ENCODE results near the gene LEKR1. TPM values are rescaled to one million over a fixed set of nuclear protein-coding genes. Genes with fewer than 3 reads are reported as not detected.
"Not testable (repeated sequence)": the region's sequence is repeated elsewhere in the genome, so short reads cannot be mapped to it uniquely, and the experiment has no call there.

Gene LEKR1
- total RNA-seq, 8 experiments from 2014 or later = 0.05 to 3.2 (median 1.2) TPM

GRCh38 chr3:156910022-156910421, 83.9 kb downstream of the LEKR1 start:
- Histone ChIP-seq H3K4me1 (replicated peaks in 1 of 2) (no peaks in the 10 kb centered on the region), H3K4me3 (no peak overlapping the region), H3K27ac (no peak overlapping the region)
- no peak for ATAC-seq (replicated peaks in 6 of 8)
- in situ Hi-C loops (cut with MboI; ENCODE audit: low pct_unique_long_range_greater_than_20kb in 2 of 9, low sequenced_read_pairs in 9 of 9, unreplicated experiment in 9 of 9) = no loop called here
- 17 to 94% (median 78%) methylated on average over 1 to 3 of the region's 3 CpGs; no CpG with 5 or more reads in 3 of the 10 experiments for WGBS, 10 experiments

- ATAC-seq (replicated peaks in 6 of 8); H3K4me3 ChIP-seq; in situ Hi-C loops (cut with MboI; ENCODE audit: low pct_unique_long_range_greater_than_20kb in 2 of 9, low sequenced_read_pairs in 9 of 9, unreplicated experiment in 9 of 9); H3K27ac ChIP-seq; H3K4me1 ChIP-seq (replicated peaks in 1 of 2): not testable (repeated sequence)
- WGBS, 10 experiments = 0 to 83% (median 64%) methylated on average over 2 of the region's 2 CpGs
These were observed 84.7 kb downstream of the LEKR1 start for GRCh38 chr3:156910831-156911230.

- ATAC-seq (replicated peaks in 6 of 8); H3K4me1 ChIP-seq (replicated peaks in 1 of 2); in situ Hi-C loops (cut with MboI; ENCODE audit: low pct_unique_long_range_greater_than_20kb in 2 of 9, low sequenced_read_pairs in 9 of 9, unreplicated experiment in 9 of 9); H3K4me3 ChIP-seq; H3K27ac ChIP-seq: not testable (repeated sequence)
- 22 to 100% (median 80%) methylated on average over 1 to 2 of the region's 2 CpGs; no CpG with 5 or more reads in 1 of the 10 experiments for WGBS, 10 experiments
These were observed 88.1 kb downstream of the LEKR1 start for GRCh38 chr3:156914300-156914699.

- in situ Hi-C loops (cut with MboI; ENCODE audit: low pct_unique_long_range_greater_than_20kb in 2 of 9, low sequenced_read_pairs in 9 of 9, unreplicated experiment in 9 of 9) = no loop called here
- no peak for ATAC-seq (replicated peaks in 6 of 8)
- Histone ChIP-seq H3K27ac (no peak overlapping the region), H3K4me3 (no peak overlapping the region), H3K4me1 (replicated peaks in 1 of 2) (no peaks in the 10 kb centered on the region)
- 78 to 100% (median 94%) methylated on average over 3 to 5 of the region's 5 CpGs for WGBS, 10 experiments
These were observed 89.2 kb downstream of the LEKR1 start for GRCh38 chr3:156915372-156915771.

GRCh38 chr3:156918746-156919145, 92.6 kb downstream of the LEKR1 start:
- WGBS, 10 experiments = 40 to 100% (median 86%) methylated on average over 1 to 6 of the region's 6 CpGs; no CpG with 5 or more reads in 1 of the 10 experiments
- H3K27ac ChIP-seq = no peak overlapping the region

GRCh38 chr3:156919818-156920217, 93.7 kb downstream of the LEKR1 start:
- H3K4me1 ChIP-seq (replicated peaks in 1 of 2) = no peaks in the 10 kb centered on the region
- in situ Hi-C loops (cut with MboI; ENCODE audit: low pct_unique_long_range_greater_than_20kb in 2 of 9, low sequenced_read_pairs in 9 of 9, unreplicated experiment in 9 of 9) = no loop called here
- H3K4me3 ChIP-seq = no peak overlapping the region
- WGBS, 10 experiments = 45 to 95% (median 90%) methylated on average over 2 to 3 of the region's 3 CpGs; no CpG with 5 or more reads in 1 of the 10 experiments
- ATAC-seq (replicated peaks in 6 of 8) = no peak
- H3K27ac ChIP-seq = no peak overlapping the region

More at GRCh38 chr3:156918746-156919145, 92.6 kb downstream of the LEKR1 start:
- Histone ChIP-seq H3K4me1 (replicated peaks in 1 of 2) (no peaks in the 10 kb centered on the region), H3K4me3 (no peak overlapping the region)
- in situ Hi-C loops (cut with MboI; ENCODE audit: low pct_unique_long_range_greater_than_20kb in 2 of 9, low sequenced_read_pairs in 9 of 9, unreplicated experiment in 9 of 9) = no loop called here
- no peak for ATAC-seq (replicated peaks in 6 of 8)

- no peaks in the 10 kb centered on the region for H3K4me1 ChIP-seq (replicated peaks in 1 of 2)
- WGBS, 10 experiments = 7 to 100% (median 92%) methylated on average over 1 of the region's 1 CpG; no CpG with 5 or more reads in 1 of the 10 experiments
These were observed 94.2 kb downstream of the LEKR1 start for GRCh38 chr3:156920399-156920798.

GRCh38 chr3:156923349-156923748, 97.2 kb downstream of the LEKR1 start:
- ATAC-seq (replicated peaks in 6 of 8) = no peak
- no peak overlapping the region for H3K4me3 ChIP-seq
- no peaks in the 10 kb centered on the region for H3K4me1 ChIP-seq (replicated peaks in 1 of 2)
- in situ Hi-C loops (cut with MboI; ENCODE audit: low pct_unique_long_range_greater_than_20kb in 2 of 9, low sequenced_read_pairs in 9 of 9, unreplicated experiment in 9 of 9) = no loop called here
- no peak overlapping the region for H3K27ac ChIP-seq
- WGBS, 10 experiments = 64 to 100% (median 94%) methylated on average over 1 of the region's 1 CpG

More at GRCh38 chr3:156920399-156920798, 94.2 kb downstream of the LEKR1 start:
- Histone ChIP-seq H3K4me3 (no peak overlapping the region), H3K27ac (no peak overlapping the region)
- no peak for ATAC-seq (replicated peaks in 6 of 8)
- in situ Hi-C loops (cut with MboI; ENCODE audit: low pct_unique_long_range_greater_than_20kb in 2 of 9, low sequenced_read_pairs in 9 of 9, unreplicated experiment in 9 of 9) = no loop called here

GRCh38 chr3:156938724-156939123, 112.6 kb downstream of the LEKR1 start:
- Histone ChIP-seq H3K27ac (no peak overlapping the region), H3K4me1 (replicated peaks in 1 of 2) (no peaks in the 10 kb centered on the region), H3K4me3 (no peak overlapping the region)
- in situ Hi-C loops (cut with MboI; ENCODE audit: low pct_unique_long_range_greater_than_20kb in 2 of 9, low sequenced_read_pairs in 9 of 9, unreplicated experiment in 9 of 9) = no loop called here
- WGBS, 10 experiments = 93 to 100% (median 100%) methylated on average over 1 to 2 of the region's 2 CpGs; no CpG with 5 or more reads in 1 of the 10 experiments
- ATAC-seq (replicated peaks in 6 of 8) = no peak

GRCh38 chr3:156939315-156939714, 113.2 kb downstream of the LEKR1 start:
- no peak for ATAC-seq (replicated peaks in 6 of 8)
- no peaks in the 10 kb centered on the region for H3K4me1 ChIP-seq (replicated peaks in 1 of 2)
- in situ Hi-C loops (cut with MboI; ENCODE audit: low pct_unique_long_range_greater_than_20kb in 2 of 9, low sequenced_read_pairs in 9 of 9, unreplicated experiment in 9 of 9) = no loop called here
- WGBS, 10 experiments = 40 to 100% (median 85%) methylated on average over 1 of the region's 1 CpG; no CpG with 5 or more reads in 4 of the 10 experiments
- no peak overlapping the region for H3K4me3 ChIP-seq
- H3K27ac ChIP-seq = no peak overlapping the region

- Histone ChIP-seq H3K4me1 (replicated peaks in 1 of 2) (no peaks in the 10 kb centered on the region), H3K27ac (no peak overlapping the region), H3K4me3 (no peak overlapping the region)
- ATAC-seq (replicated peaks in 6 of 8) = no peak
- in situ Hi-C loops (cut with MboI; ENCODE audit: low pct_unique_long_range_greater_than_20kb in 2 of 9, low sequenced_read_pairs in 9 of 9, unreplicated experiment in 9 of 9) = no loop called here
- 58 to 100% (median 90%) methylated on average over 1 to 4 of the region's 4 CpGs for WGBS, 10 experiments
These were observed 115.2 kb downstream of the LEKR1 start for GRCh38 chr3:156941311-156941710.

- WGBS, 10 experiments = 18 to 94% (median 61%) methylated on average over 1 to 2 of the region's 2 CpGs
- no peak overlapping the region for H3K27ac ChIP-seq
- no peak for ATAC-seq (replicated peaks in 6 of 8)
- H3K4me3 ChIP-seq = no peak overlapping the region
- no peaks in the 10 kb centered on the region for H3K4me1 ChIP-seq (replicated peaks in 1 of 2)
- in situ Hi-C loops (cut with MboI; ENCODE audit: low pct_unique_long_range_greater_than_20kb in 2 of 9, low sequenced_read_pairs in 9 of 9, unreplicated experiment in 9 of 9) = no loop called here
These were observed 122.5 kb downstream of the LEKR1 start for GRCh38 chr3:156948402-156949210.

GRCh38 chr3:156952011-156952410, 125.9 kb downstream of the LEKR1 start:
- no peaks in the 10 kb centered on the region for H3K4me1 ChIP-seq (replicated peaks in 1 of 2)
- H3K27ac ChIP-seq = no peak overlapping the region
- 33 to 100% (median 79%) methylated on average over 1 to 2 of the region's 2 CpGs for WGBS, 10 experiments
- in situ Hi-C loops (cut with MboI; ENCODE audit: low pct_unique_long_range_greater_than_20kb in 2 of 9, low sequenced_read_pairs in 9 of 9, unreplicated experiment in 9 of 9) = no loop called here
- no peak overlapping the region for H3K4me3 ChIP-seq
- ATAC-seq (replicated peaks in 6 of 8) = no peak

- in situ Hi-C loops (cut with MboI; ENCODE audit: low pct_unique_long_range_greater_than_20kb in 2 of 9, low sequenced_read_pairs in 9 of 9, unreplicated experiment in 9 of 9) = no loop called here
- no peak overlapping the region for H3K27ac ChIP-seq
- no peaks in the 10 kb centered on the region for H3K4me1 ChIP-seq (replicated peaks in 1 of 2)
- no peak overlapping the region for H3K4me3 ChIP-seq
- WGBS, 10 experiments = 88 to 100% (median 100%) methylated on average over 1 of the region's 1 CpG; no CpG with 5 or more reads in 3 of the 10 experiments
- no peak for ATAC-seq (replicated peaks in 6 of 8)
These were observed 131.6 kb downstream of the LEKR1 start for GRCh38 chr3:156957715-156958114.
